ENCODE data around the gene VPS4B.

The VPS4B gene

DNA sequence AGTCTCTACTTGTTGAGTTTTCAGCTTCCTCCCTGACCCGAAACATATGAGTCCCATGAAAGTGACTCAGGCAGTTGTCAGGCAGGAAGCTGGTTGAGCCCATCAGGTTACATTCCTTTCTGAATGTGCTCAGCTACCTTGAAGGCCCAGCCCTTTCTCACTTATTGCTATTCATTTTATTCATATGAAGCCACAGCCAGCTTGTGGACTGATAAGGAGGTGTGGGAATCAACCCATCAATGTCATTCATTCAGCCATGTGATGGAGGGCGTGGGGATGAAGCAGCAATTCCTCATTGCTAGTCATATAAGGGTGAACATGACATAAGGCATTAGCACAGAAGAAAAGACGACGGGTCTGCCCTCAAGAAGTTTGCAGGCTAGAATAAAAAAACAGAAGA, 5.3 kb upstream of the VPS4B start:
- peak; percentile 73 for DNase-seq

DNA sequence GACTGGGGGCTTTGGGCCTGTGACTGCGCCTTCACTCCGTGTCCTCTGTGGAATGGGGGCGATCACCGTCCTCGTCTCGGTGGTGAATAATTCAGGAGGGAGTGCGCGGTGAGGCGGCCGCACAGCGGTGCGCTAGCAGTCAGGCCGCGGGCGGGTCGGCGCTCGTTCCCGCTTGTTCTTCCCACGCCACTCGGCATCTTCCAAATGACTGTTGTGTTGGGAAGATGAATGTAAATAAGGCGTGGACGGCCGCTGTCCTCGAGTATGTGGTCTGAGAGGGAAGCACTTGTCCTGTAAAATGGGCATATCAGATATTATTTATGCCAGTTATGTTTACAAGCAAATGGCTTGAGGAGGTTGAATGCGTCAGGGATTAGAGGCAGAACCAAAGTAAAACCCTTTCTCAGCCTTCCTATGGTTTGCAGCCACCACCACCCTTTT, 608 bp upstream of the VPS4B start:
- no peak for DNase-seq

DNA sequence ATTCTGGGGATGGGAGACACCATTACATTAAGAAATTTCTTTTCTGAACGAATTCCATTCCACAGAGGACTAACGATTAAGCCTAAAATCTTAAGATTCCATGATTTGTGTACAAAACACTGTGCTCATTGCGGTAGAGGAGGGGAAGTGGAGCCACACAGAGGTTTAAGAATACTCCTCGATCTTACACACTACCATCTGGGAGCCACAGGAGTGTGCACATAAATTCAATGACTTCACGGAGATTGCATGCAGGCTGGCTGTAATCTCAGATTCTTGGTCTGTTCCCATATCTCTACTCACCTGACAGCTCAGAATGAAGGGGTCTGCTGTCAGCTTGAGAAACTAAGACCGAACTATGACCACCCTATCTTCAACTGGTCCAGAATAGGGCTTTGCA, 762 bp downstream of the VPS4B start:
- DNase-seq: peak; percentile 53

DNA sequence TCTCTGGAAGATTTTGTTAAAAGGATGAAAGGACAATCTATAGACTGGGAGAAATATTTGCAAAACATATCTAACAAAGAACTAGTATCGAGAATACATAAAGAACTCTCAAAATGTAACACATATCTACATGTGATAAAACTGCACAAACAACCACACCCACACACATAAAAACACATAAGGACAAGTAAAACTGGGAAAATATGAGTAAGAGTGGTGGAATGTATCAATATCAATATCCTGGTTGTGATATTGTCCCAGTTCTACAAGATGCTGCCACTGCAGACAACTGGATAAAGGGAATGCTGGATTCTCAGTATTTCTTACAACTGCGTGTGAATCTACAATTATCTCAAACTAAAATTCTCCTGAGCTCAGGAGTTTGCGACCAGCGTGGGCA, 9.3 kb downstream of the VPS4B start:
- no peak for DNase-seq

DNA sequence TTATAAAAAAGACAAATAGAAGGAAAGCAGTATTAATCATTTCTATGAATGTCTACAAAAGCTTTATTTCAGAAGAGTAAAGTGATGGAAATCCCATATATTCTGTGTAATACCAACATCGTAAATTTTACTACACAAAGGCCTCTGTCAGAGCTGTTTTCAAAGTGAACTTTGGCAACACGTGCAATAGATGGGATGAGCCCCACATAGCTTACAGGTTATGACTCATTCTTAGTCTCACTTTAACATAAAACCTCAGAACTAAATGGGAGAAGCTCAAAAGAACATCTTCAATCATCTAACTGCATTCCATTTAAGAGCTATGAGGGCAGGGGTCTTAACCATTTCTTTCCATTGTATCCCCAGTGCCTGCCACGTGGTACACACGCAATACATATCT, 11.5 kb downstream of the VPS4B start:
- no peak for DNase-seq

DNA sequence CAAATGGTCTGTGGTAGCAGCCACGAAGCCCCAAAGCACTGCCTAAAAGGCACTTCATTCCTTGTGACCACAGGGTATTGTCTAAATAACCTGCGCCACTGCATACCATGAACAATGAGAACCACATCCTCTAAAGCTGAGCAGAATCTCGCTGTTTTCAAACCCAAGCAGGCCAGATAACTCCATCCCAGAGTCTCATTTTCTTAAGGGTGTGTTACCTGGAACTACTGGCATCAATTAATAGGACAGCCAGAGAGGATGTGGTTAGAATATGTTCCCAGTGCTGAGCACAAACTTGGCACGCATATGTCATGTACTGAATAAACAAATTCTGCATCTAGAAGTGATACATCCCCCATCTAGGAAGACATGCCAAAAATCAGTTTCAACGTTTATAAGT, 13.0 kb downstream of the VPS4B start:
- no peak for DNase-seq

DNA sequence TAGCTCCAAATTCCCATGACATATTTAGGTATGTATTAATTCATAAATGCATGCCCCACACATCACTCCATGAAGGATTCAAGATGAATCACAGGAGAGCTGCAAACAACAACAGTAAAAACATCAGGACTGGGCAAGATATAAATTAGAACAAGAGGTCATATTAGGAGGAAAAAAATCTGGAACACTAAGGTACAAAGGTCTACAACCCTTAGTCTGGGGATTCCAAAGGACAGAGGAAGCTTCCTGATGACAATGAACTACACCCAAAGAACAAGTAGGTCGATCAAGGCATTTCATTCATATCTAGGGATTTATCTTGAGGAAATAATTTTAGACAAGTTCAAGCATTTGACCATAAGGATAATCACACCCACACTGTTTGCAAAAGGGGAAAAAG, 14.5 kb downstream of the VPS4B start:
- no peak for DNase-seq

DNA sequence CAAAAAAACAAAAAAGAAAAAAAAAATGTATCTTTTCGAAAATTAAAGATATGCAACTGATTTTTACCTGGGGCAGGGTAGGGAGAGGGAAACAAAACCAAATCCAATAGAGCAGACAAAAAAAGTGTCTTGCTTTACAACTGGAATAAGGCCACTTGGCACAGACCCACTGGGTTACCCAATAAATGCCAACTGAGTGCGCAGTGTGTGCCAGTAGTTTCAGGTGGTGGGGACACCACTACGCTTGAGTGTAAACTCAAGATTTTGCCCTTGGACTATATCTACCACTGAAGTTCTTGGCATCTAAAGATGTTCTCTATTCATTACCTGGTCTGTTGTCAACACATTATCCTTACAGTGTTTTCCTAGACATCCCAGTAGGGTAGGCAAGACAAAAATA, 16.3 kb downstream of the VPS4B start:
- DNase-seq: no peak

DNA sequence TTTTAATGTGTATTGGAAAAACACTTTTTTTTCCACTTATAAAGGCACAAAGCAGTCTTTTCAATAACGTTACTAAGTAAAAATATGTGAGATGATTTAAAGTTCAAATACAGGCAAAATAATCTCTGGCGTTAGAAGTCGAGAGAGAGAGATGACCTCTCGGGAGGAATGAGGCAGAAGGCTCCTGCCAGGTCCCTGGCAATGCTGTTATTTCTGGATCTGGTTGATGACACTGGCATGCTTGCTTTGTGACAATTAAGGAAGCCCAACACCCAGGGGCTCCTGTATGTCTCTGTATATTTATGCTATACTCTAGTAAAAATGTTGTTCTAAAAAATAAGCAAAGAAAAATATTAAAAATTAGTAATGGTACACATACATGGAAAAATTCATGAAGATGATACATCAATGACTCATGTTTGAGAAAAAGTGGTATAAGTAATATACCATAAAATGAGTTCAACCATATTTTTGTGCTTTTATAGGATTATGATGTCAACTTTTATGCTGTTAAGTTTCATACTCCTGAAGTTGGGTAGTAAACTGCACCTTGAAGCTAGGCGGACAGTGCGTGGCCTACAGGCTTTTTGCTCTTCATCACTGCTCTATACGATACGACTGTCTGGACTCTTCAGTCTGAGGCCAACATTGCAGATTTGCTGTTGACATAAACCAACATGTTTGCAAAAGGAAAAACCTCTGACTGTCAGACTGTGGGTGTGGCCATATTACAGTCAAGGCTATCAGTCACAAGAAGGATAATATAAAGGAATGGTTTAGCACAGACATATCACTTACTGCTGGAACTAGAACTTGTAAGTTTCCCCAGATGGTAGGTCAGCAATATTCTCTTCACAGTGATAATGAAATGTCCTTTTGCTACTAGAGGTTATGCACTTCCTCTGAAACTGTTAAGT, 19.8 kb downstream of the VPS4B start:
- DNase-seq: no peak

DNA sequence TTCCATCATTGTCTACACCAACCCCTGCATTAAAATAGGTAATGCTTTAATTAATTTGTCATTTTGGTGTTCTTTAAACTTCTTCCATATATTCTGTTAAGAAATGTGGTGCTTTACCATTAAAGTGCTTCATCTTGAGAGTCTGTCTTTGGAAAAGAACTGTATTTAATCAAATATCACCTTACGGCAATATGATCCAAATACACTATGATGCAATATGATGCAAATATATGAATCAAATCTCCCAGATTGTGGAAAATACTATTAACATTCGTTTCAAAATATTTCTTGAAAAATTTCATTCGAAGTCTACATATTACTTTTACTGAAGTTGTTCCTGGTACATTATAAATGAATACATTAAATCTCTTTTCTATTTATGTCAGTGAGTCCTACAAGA, 23.0 kb downstream of the VPS4B start:
- DNase-seq: no peak

DNA sequence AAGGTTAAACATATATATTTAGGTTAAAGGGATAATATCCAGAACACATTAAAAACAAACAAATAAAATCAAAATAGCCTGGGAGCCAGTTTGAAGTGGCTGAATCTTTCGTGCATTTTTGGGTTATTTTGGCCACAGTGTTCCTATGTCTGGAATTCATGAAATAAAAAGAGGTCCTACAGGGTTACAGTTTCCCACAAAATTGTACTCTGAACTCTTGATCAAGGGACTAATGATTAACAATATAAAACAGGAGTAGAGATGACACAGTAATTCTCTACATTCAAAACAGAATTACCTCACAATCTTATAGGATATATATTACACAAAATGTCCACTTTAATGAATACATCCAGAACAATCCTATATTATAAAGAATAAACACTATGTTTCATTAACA, 24.9 kb downstream of the VPS4B start:
- no peak for DNase-seq

DNA sequence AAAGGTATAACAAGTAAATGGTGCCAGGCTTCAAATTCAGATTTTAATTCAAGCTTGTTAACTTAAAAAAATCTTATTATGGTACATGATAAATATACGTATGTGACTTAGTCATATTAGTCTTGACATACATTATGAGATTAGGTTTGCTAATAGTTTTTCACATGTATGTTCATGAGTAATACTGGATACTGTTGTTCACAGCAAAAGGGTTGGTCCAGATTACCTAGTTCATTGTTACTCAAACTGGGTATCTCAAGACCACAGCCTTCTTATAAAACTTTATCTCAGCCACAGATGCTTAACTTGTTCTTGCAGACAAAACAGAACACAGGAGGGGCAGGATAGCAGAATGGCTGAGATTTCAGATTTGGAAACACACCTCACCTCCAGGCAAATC, 26.8 kb downstream of the VPS4B start:
- no peak for DNase-seq

DNA sequence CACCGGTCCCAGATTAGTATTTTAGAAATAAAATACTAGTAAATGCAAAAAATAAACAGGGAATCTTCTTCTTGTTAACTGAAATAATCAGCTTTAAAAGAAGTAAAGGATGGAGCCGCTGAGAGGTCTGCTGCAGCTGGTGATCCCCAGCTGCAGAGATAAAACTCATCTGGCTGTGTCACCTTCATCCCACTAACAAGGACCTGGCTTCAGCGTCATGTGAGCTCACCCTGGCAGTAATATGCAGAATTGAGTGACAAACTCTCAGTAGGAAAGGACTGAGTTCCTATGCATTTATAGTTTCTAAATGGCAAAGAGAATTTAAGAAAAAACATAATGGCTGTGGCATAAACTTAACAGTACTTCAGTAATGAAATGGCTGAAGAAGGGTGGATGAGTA, 27.3 kb downstream of the VPS4B start:
- DNase-seq: no peak

DNA sequence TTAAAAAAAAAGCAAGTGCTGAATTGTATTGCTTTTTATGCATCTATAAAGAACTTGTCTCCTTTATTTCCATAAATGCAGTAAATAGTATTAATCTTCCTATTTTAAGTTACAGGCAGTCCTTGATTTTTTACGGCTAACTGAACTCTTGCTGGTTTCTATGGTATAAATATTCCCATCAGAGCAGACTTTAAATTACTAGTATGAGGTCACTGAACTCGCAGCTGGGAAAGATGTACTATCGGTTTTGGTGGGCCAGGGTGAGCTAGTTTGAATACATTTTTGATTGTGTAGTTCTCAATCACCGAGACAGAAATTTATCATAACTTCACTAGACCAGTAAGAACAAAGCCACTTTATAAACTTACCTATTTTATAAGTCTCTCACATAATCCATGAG, 34.4 kb downstream of the VPS4B start:
- DNase-seq: no peak

DNA sequence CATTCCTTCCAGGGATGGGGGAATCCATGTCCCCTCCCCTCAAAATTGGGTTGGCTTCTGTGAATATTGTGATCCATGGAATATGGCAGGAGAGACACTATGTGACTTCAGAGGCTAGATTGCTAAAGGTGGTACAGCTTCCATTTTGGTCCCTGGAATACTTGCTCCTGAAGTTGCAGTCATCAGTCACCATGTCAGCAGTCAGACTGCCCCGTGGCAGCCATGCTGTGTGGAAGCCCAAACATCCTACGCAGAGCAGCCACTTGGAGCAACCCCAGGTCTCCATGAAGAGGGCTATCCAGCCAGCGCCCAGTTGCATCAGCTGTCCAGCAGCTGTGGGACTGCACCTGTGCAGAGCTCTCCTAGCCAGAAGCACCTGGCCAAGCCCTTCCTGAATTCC, 39.4 kb downstream of the VPS4B start:
- DNase-seq: no peak

DNA sequence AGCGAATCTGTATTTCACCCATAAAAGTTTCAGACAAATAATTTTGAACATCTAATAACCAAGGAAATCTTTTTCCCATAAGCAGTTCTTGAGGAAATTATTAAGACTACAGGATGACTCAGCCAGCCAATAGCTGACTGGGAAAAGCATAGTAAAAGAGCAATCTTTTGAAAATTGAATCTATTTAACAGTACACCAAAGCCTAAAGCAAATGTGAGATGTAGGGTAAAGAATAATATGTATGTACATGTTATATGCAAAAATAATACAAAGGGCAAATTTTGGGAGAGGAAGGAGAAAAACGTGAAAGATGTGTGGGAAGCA, 42.7 kb downstream of the VPS4B start:
- no peak for DNase-seq

DNA sequence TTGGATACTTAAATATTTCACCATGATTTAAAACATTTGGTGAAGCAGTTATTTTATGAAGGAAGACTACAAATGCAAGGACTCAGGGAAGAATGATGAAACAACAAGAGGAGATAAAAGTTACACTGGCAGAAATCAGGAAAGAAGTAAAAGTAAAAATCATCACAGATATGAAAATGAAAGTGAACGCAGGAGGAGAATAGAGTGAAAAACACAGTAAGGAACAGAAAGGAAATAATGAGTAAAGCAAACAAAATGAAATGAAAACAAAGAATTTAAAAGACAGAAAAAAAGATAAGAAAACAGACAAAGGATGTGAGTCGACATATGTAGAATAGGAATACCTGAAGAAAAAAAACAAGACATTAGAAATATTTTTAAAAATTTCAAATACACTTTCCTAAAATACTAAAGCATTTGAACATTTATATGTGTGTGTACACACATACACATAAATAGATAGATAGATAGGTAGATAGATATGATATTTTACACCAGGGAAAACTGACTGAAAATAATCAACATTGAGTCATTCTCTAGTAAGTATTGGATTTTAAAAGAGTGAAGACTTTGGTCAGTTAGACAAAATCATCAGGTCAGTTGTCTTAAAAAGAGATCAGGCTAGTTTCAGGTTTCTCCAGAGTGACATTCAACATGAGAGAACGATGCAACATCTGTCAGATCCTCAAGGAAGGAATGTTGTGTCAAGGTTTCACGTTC, 43.2 kb downstream of the VPS4B start:
- DNase-seq: peak; percentile 54

DNA sequence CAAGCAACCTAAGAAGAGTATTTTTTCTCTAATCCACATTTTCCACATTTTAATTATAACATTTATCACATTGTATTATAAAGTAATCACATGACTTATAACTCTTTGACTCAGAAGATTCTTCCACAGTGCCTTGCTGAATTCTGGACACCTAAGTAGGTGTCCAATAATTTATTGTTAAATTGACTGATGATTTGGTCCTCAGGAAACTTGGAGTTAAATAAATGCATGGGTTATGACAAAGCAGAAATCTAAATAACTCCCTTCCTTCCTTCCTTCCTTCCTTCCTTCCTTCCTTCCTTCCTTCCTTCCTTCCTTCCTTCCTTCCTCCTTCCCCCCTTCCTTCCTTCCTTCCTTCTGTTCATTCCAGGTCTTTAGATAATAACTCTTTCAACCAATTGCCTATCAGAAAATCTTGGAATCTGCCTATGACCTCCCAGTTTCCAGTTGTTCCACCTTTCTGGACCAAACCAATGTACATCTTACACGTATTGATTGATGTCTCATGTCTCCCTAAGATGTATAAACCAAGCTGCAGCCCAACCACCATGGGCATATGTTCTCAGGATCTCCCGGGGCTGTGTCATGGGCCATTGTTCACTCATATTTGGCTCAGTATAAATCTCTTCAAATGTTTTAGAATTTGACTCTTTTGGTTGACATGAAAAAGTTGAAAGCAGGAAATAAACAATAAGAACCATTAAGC, 44.8 kb downstream of the VPS4B start:
- DNase-seq: no peak

DNA sequence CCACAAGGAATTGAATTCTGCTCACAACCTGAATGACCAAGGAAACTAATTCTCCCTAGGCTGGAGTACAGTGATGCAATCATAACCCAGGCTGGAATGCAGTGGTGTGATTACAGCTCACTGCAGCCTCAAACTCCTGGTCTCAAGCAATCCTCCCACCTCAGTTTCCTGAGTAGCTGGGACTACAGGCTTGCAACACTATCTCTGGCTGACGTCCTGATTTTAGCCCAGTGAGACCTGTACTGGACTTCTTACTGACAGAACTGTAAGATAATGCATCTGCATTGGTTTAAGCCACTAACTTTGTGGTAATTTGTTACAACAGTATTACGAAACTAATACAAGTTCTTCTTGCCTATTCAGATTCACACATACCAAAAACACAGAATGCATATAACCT, 45.7 kb downstream of the VPS4B start:
- peak; percentile 49 for DNase-seq

DNA sequence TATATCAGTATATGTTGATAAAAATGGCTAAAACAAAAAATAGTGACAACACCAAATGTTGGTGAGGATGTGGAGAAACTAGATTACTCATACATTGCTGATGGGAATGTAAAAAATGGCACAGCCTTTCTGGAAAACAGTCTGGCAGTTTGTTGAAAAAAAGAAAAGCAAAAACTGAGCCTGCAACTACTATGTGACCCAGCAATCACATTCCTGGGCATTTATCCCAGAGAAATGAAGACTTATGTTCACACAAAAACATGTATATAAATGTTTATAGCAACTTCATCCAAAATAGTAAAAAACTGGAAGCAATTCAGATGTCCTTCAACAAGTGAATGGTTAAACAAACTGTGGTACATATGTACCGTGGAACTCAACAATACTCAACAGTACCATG, 47.7 kb downstream of the VPS4B start:
- no peak for DNase-seq

DNA sequence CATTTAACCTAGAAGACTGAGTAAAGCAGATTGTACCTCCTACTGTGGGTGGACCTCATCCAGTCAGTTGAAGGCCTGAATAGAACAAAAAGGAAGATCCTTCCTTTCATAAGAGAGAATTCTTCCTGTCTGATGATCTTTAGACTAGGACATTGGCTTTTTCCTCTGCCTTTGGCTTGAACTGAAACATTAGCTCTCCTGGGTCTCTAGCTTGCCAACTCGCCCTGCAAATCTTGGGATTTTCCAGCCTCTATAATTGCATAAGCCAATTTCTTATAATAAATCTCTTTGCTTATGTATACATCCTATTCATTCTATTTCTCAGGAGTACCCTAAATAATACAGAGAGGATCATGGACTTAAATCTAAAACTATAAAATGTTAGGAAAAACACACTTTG, 49.1 kb downstream of the VPS4B start:
- DNase-seq: no peak

DNA sequence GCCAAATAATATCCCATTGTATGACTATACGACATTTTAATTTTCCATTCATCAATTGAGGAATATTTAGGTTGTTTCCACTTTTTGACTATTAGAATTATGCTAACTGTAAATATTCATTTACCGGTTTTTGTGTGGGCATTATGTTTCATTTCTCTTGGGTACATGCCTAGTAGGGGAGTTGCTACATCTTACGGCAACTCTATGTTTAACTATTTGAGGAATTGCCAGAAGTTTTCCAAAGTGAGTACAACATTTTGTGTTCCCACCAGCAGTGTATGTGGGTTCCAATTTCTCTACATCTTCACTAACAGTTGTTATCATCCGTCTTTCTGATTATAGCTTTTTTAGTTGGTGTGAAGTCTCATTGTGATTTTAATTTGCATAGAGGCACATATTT, 53.7 kb downstream of the VPS4B start:
- no peak for DNase-seq

DNA sequence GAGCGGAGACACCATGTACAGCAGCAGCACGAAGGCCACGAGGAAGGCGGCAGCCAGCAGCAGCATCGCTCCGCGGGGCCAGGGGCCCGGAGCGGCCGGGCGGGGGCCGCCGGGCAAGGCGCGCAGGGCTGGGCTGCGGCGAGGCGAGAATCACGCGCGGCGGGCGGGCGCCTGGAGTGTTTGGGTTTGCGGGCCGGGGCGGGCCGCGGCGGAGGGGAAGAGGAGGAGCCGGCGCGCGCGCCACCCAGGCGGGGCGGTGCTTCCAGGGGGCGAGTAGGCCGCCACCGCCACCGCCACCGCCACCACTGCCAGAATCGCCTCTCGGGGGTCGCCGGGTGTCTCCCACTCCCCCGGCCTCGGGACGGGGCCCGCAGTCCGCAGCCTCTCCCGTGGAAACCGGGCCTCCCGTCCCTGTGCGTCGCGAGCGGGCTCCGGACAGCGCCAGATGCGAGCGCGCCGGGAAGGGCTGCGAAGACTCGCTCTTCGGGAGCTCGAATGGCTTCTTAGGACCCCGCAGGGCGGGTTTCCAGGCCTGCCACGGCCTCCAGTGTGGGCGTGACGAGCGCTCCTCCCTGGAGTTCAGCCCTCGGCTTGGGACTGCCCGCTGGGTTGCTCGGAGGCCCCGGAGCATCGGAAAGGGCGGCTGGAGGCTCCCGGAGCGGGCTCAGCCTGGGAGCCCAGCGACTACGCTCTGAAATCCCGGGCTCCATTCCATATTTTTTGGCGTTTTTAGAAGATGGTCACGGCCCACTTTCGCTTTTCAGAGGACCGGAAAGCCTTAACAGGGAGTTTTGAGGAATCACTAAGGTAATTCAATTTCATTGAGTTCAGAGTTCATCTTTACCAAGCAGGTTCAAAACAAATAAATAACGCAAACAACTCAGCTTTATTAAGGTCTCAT, 55.0 kb downstream of the VPS4B start, which contains the start of gene KDSR:
Gene KDSR, minus strand, starts transcription at position 154 of the 901 bp plus-strand sequence. Its CDS starts 88 bp downstream, at position 66.
- DNase-seq: peak; percentile 98
